ENCODE measurements around the gene ISYNA1.

DNA sequence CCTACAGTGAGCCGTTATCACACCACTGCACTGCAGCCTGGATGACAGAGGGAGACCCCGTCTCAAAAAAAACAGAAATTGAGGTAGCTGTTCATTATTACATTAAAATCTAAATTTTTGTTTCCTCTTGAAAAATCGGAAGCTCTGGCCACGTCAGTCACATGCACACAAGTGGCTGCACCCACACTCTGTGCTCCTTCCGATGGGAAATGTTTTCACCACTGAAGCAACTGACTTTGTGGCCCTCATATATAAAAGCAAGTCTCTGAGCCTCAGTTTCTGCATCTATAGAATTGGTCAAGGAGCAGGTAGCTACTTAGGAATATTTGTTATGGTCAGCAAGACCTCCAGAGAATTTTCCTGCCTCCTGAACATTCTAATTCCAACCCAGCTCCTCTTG, 45.0 kb downstream of the ISYNA1 start:
- no peak for TF ChIP-seq REST (IDR thresholded peaks at IDR 0.05; ENCODE audit: low read depth)
- TF ChIP-seq TAF1 (IDR thresholded peaks at IDR 0.05; ENCODE audit: low read depth), result no peak
- TF ChIP-seq, protein P1, sequence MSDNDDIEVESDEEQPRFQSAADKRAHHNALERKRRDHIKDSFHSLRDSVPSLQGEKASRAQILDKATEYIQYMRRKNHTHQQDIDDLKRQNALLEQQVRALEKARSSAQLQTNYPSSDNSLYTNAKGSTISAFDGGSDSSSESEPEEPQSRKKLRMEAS (IDR thresholded peaks at IDR 0.05), result no peak
